ENCODE measurements around the gene OVCH2.

OVCH2 gene

GRCh38 chr11:7648264-7648663 is 58.0 kb downstream of the OVCH2 start:
- TF ChIP-seq ZFX (IDR thresholded peaks at IDR 0.05; ENCODE audit: borderline replicate concordance) = no peak
- no peak for TF ChIP-seq CTCF (IDR thresholded peaks at IDR 0.05)

GRCh38 chr11:7646866-7647265 is 59.4 kb downstream of the OVCH2 start:
- TF ChIP-seq ZFX (IDR thresholded peaks at IDR 0.05; ENCODE audit: borderline replicate concordance) = no peak
- TF ChIP-seq CTCF (IDR thresholded peaks at IDR 0.05) = no peak
- no peak overlapping the region for H3K27ac ChIP-seq

More at GRCh38 chr11:7648264-7648663, 58.0 kb downstream of the OVCH2 start:
- H3K27ac ChIP-seq = no peak overlapping the region

GRCh38 chr11:7645206-7645605 is 61.1 kb downstream of the OVCH2 start:
- no peak overlapping the region for H3K27ac ChIP-seq
- TF ChIP-seq ZFX (IDR thresholded peaks at IDR 0.05; ENCODE audit: borderline replicate concordance) (no peak), CTCF (IDR thresholded peaks at IDR 0.05) (no peak)

- H3K27ac ChIP-seq = no peak overlapping the region
Measured at GRCh38 chr11:7643314-7643713, 63.0 kb downstream of the OVCH2 start.

GRCh38 chr11:7642747-7643146 is 63.5 kb downstream of the OVCH2 start:
- H3K27ac ChIP-seq = no peak overlapping the region
- TF ChIP-seq ZFX (IDR thresholded peaks at IDR 0.05; ENCODE audit: borderline replicate concordance) = no peak

More at GRCh38 chr11:7643314-7643713, 63.0 kb downstream of the OVCH2 start:
- no peak for TF ChIP-seq ZFX (IDR thresholded peaks at IDR 0.05; ENCODE audit: borderline replicate concordance)
- no peak for TF ChIP-seq CTCF (IDR thresholded peaks at IDR 0.05)

GRCh38 chr11:7640816-7641215 is 65.5 kb downstream of the OVCH2 start:
- no peak for TF ChIP-seq CTCF (IDR thresholded peaks at IDR 0.05)
- no peak for TF ChIP-seq ZFX (IDR thresholded peaks at IDR 0.05; ENCODE audit: borderline replicate concordance)
- H3K27ac ChIP-seq = no peak overlapping the region

- no peak for TF ChIP-seq CTCF (IDR thresholded peaks at IDR 0.05)
- no peak for TF ChIP-seq ZFX (IDR thresholded peaks at IDR 0.05; ENCODE audit: borderline replicate concordance)
Measured at GRCh38 chr11:7639643-7640025, 66.6 kb downstream of the OVCH2 start.

More at GRCh38 chr11:7639643-7640025, 66.6 kb downstream of the OVCH2 start:
- no peak overlapping the region for H3K27ac ChIP-seq

Measured in 22Rv1 (cell line).